Measurements from ENCODE around the gene PAM16.

PAM16 gene

DNA sequence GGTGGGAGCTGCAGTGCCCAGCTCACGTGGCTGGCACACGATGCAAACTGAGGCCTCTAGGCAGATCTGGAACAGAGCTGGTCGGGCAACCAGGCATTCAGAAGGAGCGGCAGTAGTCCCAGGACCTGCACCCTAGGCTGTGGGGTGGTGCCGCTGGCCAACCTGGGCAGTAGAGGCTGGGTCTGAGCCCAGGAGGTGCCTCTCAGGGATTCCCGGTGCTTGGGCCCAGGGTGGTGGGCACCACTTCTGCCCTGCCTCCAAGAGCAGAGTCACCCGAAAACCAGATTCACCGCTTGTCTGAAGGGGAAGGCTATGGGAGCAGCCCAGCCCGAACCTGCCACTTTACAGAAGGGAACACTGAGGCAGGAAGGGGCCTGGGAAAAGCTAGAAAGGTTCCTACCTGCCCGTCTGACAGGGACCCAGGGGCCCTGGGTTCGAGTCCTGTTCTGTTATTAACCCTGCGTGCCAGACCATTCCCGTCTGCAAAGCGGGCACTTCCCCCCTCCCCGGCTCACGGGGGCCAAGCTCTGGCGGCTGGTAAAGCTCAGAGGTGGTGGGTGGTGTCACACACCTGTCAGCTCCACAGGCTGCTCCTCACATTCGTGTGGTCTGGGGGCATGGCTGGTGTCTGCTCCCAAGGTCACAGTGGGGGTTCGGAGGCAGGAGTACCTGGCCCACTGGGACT is 18.4 kb downstream of the PAM16 start:
- DNase-seq = no peak

DNA sequence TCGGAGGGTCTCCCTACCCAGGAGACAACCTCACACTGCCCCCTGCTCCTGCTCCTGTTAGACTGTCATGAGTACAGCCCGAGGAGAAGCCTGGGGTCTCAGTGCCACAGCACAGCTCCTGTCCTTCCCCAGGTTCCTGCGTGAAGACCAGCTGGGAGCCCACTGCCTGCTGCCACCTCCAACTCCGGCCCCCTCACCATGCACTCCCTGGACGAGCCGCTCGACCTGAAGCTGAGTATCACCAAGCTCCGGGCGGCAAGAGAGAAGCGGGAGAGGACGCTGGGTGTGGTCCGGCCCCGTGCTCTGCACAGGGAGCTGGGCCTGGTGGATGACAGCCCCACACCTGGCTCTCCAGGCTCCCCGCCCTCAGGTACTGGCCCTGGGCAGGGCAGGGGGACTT is 19.0 kb downstream of the PAM16 start:
- DNase-seq = no peak

DNA sequence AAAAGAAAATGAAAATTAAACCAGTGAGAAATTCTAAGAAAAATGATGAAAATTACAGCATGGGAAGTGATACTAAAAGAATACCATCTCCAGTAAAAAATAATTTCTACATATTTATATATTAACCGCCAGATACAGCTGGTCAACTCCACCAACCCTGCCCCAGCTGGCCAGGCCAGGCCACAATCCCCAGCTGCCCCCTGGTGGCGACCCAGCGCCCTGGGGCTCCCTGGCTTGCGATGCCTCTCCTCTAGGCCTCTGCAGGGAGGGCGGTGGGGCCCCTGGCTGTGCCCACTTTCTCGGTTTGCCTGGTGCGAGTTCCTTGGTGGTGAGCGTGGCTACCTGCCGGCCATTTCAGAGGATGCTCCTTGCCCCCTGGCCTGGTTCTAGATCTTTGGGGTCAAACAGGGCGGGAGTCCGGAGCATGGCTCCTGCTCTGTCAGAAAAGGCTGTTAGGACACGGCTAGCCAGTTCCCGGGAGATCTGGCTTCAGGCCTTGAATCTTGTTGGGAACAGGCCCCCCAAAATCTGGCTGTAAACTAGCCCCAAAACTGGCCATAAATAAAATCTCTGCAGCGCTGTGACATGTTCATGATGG is 20.7 kb downstream of the PAM16 start:
- DNase-seq = peak; percentile 74

DNA sequence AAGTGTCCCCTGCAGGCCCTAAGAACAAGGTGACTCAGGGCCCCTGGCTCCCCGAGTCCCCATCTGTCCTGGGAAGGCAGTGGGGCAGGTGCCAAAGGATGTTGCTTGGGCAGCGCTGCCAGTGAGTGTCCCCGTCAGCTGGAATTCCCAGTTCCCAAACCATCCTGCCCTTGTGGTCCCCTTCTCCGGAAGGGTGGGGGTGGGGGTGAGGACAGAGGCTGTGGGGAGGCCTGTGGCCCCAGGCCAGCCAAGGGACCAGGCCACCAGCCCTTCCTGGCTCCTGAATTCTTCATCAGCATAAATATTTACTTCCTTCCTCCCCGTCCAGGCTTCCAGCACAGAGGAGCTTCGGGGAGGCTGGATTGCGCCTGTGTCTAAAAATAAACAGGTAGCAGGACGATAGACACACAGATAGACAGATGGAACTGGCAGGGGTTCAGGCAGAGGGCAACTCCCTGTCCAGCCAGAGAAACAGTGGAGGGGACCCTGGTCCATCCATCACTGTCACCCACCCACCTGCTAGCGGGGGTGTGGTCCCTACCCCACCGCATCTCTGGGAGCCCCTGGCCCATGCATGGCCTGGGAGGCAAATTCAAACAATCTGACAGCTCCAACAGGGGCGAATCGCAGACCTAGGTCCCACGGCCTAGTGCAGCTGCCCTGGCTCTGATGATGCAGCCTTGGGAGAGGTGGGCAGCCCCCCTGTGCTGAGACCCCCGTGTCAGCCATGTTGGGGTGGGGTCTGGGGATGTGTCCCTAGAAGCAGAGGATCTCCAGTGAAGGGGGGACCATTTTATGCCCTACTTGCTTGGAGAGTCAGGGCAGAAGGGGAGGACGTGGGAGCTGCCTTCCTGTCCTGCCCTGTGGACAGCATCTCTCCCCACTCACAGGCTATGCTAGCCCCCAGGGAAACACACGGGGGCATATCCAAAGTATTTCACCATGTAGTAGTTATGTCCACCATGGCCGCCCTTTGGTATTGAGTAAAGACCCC is 22.0 kb downstream of the PAM16 start:
- DNase-seq = peak; percentile 72

DNA sequence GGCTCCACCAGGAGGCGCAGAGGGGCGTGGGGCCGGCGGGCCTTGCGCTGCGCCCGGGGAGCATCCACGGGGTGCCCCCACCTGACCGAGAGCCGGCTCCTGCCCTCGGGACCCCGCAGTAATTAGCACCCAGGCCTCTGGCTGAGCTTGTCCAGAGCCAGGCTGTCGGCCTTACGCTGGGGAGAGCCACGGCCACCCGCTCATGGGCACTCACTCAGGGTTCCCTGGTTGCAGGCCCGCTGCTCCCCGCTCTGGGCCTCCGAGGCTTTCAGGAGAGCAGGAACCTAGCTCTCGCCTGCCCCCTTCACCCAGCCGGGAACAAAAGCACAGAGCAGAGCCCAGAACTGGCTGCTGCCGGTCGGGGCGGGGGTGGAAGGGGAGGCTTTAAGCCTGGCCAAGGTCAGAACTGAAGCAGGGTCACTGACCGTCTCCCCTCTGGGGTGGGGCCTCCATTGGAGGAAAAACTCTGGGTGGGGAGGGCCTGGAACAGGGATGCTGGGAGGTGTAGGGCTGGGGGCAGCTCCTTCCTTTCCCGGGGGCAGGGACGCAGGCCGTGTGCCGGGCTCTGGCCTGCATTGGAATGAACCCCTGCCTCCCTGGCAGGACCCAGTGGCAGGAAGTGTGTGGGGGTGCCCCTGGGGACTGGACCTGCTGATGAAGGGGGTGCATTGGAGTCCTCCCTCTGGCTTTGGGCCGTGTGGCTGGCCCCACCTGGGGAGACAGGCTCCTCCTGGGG is 22.9 kb downstream of the PAM16 start:
- DNase-seq = peak; percentile 75

DNA sequence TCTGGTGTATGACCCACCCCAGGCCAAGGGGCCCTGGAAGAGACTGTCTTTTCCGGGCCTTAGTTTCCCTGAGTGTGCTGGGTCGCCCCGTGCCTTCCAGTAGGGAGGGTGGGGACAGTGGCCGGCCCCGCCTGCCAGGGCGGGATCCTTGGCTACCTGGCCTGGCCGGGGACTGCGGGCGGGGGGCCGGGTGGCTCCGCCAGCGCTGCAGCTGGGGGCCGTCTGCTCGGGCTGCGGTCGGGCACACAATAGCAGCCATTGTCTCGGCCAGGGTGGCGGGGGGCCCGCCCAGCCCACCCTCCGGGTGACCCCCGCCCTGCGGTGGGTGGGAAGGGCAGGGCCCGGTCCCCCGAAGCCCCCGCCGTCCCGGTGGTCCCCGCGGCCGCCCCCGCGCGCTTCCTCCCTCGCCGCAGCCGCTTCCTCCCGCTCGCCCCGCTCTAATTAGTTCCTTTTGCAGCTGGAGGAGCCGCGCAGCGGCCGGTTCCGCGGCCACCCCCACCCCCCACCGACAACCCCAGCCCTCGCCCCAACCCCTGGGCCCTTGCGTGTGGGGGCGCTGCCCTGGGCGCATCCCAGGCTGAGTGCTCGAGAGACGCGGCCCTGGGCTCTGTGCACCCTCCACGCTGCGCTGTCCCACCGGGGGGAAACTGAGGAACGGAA is 23.6 kb downstream of the PAM16 start:
- DNase-seq = no peak

DNA sequence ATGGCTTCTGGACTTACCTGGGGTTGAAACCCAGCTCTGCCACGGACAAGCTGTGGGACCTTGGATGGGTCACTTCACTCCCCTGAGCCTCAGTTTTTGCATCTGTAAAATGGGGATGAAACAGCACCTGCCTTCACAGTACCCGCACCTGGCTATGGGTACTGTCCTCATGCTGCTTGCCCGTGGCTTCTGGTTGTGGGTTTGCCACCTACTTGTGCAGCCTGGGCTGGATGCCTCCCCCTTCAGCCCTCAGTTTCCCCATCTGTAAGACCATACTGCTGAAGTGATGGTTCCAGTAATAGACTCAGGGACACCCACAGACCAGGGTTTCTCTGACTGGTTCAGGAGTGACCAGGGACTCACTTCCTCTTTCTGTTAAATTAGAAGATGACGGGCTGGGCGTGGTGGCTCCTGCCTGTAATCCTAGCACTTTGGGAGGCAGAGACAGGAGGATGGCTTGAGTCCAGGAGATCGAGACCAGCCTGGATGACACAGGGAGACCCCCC is 25.8 kb downstream of the PAM16 start:
- DNase-seq = no peak

DNA sequence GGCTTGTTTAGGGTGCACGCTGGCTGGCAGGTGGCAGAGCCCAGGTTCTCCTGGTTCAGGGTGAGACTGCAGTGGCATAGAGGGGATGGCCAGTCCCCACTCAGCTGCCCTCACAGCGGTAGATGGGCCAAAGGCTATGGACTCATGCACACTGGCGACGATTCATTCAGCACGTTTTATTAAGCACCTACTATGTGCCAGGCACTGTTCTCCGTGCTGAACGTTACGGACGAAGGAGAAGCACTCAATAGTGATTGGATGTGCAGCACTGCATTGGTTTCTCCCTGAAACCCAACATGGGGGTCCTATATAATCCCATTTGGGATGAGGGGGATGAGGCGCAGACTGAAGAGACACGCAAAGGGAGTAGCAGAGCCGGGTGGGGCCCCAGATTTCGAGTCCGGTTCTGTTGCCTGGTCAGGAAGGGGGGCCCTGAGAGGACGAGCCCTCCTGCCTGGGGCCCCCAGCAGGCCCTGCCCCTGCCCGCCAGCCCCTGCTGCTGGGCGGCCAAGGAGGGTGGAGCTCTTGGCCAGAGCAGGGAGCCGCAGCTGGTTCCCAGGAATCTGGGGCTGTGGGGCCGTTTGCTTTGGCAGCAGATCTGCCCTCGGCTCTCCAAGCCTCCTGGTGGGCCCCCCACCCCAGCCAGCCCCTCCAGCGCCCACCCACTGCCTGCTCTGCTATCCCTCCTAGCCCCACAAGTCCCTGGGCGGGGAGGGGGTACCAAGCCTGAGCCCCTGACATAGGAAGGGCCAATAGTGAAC is 26.4 kb downstream of the PAM16 start:
- DNase-seq = no peak

DNA sequence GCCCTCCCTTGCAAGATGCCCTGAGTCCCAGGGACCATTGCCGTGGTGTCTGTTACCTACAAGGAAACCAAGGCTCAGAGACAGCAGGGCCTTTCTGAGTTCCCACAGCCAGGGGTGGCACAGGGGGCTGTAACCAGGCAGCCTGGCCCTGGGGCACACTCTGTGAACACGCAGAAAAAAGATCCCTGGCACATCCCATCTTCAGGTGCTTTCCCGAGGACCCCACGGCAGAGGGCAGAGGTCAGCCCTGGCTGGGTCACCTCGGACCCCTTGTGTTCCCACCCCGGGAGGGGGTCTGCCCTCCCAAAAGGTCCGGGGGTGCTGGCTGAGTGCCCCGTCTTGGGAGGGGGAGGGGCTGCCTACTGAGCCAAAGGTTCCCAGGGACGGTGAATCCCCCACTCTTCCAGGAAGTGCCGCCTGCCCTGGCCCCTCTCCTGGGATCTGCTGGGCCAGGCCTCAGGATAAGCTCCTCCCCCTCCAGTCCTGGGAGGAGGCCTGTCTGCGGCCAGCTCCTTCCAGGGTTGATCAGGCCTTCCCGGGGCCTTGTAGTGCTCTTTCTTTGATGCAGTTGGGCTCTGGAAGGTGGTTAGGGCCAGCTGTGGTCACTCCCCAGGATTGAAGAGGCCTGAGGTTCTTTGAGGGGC is 27.2 kb downstream of the PAM16 start:
- DNase-seq = peak; percentile 20

DNA sequence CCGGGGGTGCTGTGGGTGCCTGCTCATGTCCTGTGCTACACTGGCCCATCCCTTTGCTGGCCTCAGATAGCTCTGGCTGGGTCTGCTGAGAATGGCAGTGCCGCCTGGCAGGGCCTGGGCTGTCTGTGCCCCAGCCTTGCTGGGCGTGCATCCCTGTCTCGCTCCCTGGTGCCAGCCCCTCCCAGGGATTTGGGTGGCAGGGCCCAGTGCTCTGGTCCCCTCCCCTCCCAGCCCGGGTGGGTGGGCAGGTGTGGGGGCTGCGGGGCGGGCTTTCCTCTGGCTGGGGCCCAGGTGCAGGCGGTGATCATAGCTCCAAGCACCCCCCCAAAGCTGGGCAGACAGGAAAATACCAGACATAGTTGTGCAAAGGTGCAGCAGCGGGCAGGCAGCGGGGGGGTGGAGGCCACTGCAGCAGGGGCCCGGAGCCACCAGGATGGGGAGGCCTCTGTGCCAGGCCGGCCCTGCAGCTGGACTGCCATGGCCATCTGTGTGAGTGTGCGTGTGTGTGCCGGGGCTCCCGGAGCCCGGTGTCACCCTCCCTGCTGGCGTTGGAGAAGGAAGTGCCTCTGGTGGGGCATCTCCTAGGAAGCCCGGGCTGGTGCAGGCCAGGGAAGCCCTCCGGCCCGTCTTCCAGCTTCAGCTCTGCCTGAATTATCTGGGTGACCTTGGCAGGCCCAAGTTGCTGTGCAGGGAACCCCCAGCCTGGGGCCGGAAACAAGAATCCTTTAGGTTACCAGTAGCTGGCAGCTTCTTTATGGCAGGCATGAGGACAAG is 27.9 kb downstream of the PAM16 start:
- DNase-seq = no peak

DNA sequence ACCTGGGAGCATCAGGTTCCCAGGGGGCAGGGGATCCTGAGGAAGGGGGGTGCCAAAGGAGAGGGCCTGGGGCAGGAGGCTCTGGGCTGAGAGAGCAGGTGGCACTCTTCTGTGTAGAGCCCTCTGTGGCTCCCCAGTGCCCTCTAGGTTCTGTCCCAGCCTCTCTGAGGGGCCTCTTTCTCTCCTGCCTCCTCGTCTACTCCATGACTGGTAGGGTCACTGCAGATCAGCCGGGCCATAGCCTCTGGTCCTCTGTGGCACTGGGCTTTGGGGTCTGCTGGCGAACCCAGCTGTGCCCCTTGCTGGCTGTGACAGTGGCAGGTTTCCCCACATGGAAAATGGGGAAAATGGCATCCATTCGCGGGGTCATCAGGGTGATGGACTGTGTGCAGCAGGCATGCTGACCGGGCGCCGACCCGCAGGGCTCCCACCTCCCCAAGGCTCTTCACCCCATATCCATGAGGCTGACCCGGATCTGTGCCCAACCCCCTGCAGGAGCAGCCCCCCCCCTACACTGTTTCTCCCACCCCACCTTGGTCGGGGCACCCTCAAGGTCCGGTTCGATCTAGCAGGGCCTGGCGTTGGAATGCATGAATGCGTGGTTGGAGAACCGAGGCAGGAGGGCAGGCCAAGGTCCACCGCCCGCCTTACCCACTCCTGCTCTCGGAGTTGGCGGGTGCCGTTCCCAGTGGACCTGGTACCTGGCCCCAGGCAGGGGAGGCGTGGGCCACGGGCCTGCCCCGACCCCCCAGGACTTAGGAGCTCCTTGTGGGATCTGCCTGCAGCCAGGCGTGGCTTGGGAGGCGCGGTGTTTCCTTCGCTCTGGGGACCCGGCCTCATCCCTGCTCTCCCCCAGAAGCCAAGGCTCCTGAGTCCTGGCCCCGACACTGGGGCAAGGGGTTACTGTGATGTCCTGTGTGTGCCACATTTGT is 28.7 kb downstream of the PAM16 start:
- DNase-seq = no peak

DNA sequence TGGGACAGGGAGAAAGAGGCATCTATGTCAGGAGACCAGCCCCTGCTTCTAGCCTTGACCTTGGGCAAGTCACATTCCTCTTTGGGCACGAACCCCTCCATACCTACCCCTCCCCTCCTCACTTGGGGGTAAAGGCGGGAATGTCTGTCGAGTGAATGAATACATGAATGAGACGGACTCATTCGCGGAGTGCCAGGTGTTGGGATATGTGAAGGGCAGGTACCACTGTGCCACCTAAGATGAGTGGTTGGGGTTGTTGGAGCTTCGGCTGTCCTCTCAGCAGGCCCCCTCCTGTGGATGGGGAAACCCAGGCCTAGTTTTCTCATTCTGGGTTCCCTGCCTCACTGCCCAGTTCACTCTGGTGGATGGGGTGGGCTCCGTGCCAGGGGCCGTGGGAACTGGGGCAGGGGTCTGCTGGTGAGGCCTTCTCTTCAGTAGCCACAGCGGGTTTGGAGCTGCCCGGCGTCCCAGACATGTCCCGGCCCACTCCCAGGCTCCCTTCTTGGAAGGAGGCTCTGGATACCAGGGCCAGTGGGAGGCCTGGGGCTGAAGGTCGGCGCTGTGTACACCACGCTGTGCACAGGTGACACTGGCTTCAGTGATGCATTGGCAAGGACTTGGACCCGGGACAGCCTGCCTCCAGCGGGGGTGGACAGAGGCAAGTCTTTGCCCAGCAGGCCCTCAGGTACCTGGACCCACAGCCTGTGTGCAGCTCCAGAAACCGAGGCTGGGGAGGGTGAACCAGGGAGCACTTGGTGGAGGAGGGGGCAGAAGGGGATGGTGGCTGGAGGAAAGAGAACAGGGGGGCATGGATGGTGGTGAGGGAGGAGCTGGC is 29.6 kb downstream of the PAM16 start:
- no peak for DNase-seq

DNA sequence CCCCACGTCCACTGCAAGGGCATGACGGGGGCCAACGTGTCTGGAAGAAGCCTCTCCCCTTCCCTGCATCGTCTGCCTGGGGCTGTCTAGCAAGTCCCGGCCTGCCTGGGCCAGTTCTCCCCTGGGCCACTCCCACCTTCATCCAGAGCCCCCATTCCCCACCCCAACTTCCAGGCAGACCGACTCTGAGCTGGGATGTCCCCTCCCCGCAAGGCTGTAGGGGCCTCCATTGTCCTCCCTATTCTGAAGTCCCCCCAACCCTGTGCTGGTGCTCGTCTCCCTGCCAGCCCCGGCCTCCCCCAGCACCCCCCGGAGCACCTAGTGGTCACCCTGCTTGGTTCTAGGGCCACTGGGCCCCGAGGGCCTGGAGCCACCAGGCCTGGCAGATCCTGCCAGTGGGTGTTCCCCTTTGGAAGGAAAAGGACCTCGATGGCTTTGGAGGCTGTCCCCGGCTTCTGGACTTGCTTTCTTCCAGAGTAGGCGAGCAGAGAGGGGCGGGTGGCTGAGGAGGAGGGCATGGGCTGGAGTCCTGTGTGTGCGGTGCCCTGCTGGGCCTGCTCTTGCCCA is 30.5 kb downstream of the PAM16 start:
- no peak for DNase-seq

DNA sequence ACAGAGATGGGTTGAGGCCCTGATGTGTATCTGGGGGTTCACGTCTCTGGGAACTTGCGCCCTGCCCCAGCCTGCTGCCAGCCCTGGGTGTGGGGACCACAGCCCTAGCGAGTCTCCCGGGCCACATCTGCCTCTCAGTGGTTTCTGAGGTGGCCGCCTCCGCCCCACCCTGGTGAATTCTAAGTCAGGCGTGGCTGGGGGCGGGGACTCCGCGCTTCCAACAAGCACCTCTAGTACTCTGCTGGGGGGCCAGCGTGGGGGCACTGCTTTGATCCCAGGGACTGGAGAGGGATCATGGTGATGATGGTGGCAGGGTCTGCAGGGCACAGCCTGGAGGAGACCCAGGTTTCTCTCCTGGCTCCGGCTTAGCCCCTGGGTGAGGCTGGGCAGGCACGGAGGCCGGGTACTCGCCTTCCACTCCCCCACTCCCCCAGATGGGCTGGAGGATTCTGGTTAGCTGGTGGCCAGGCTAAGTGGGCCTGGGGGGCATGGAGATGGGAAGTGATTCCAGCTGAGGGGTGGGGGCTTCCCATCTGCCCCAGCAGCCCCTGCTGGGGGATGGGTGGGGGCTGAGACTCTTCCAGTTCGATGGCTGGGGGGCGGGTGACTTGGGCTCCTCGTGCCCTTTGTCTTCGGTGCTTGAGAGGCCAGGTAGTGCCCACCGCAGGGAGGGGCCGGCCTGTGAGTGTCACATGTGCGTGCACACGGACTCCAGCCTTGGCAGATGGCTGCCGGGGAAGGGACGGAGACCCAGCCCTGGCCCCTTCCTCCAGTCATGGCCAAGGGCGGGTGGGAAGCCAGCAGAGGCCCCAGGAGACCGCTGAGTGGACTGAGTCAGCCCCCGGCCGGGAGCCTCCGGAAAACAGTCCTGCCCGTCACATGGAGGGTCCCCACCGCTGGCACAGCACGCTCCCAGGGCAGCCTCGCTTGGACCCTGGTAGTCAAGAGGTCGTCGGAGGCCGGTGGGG is 31.4 kb downstream of the PAM16 start:
- no peak for DNase-seq

DNA sequence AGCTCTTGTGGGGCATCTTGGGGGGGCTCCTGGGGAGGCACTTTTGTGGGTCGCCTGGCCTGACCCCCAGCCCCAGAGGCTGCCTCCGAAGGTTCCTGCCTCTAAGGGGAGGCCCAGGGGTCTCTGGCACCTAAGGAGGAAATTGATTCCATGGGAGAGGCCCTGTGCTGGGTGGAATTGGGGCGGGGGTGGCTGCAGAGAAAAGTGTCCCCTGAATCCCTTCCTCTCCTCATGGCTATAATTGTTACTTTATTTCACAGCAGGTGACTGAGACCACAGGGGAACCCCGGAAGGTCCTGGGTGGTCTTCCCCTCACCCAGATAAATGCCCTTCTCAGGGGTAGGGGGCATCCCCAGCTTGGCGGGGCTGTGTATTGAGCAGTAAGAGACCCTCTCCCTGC is 32.2 kb downstream of the PAM16 start:
- DNase-seq = no peak

DNA sequence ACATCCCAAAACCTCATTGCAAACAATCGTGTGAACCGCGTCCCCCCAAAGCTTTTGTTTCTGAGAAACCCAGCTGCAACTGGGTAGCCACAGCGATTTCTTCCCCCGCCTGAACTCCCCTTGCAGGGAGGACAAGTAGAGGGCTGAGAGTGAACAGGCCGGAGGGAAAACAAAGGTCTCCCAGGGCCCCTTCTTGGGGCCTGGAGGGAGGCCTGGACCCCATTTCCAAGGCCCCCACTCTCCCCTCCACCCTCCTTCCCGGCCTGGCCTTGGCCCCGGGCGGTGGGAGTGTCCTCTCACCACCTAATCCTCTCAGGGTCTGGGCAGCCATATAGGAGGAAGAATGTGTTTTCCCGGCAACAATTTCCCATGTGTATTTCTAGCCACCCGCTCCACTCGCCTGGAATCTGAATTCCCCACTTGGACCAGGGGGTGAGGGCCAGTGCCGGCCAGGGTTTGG is 32.6 kb downstream of the PAM16 start:
- no peak for DNase-seq

All from DMS53 (cell line).